Measurements from ENCODE around the gene ITIH4.

Gene ITIH4

GRCh38 chr3:52830535-52831258 lies at the start of gene ITIH4:
ITIH4 (minus strand) TSS chr3:52830672; CDS start chr3:52830642, 30 bp downstream.
- DNase-seq, result no peak

GRCh38 chr3:52880047-52880446 lies 49.6 kb upstream of the ITIH4 start:
- DNase-seq, result no peak

GRCh38 chr3:52879581-52879980 lies 49.1 kb upstream of the ITIH4 start:
- no peak for DNase-seq

- no peak for DNase-seq
These were observed 48.6 kb upstream of the ITIH4 start for GRCh38 chr3:52879090-52879489.

- no peak for DNase-seq
These were observed 46.6 kb upstream of the ITIH4 start for GRCh38 chr3:52877085-52877484.

- DNase-seq, result no peak
These were observed 44.6 kb upstream of the ITIH4 start for GRCh38 chr3:52874864-52875587.

- DNase-seq, result no peak
These were observed 43.8 kb upstream of the ITIH4 start for GRCh38 chr3:52874160-52874701.

- no peak for DNase-seq
These were observed 43.1 kb upstream of the ITIH4 start for GRCh38 chr3:52873433-52874159.

- no peak for DNase-seq
These were observed 41.8 kb upstream of the ITIH4 start for GRCh38 chr3:52872245-52872644.

GRCh38 chr3:52871761-52872160 lies 41.3 kb upstream of the ITIH4 start:
- no peak for DNase-seq

GRCh38 chr3:52870471-52870870 lies 40.0 kb upstream of the ITIH4 start:
- no peak for DNase-seq

GRCh38 chr3:52866427-52866826 lies 36.0 kb upstream of the ITIH4 start:
- no peak for DNase-seq

GRCh38 chr3:52865994-52866393 lies 35.5 kb upstream of the ITIH4 start:
- DNase-seq, result no peak

GRCh38 chr3:52860424-52860768 lies 29.9 kb upstream of the ITIH4 start:
- DNase-seq, result no peak

- no peak for DNase-seq
These were observed 29.4 kb upstream of the ITIH4 start for GRCh38 chr3:52859686-52860423.

GRCh38 chr3:52857864-52858263 lies 27.4 kb upstream of the ITIH4 start:
- DNase-seq, result no peak

GRCh38 chr3:52857133-52857532 lies 26.7 kb upstream of the ITIH4 start:
- no peak for DNase-seq

- no peak for DNase-seq
These were observed 26.2 kb upstream of the ITIH4 start for GRCh38 chr3:52856666-52857065.

GRCh38 chr3:52854013-52854412 lies 23.5 kb upstream of the ITIH4 start:
- no peak for DNase-seq

GRCh38 chr3:52852419-52852818 lies 21.9 kb upstream of the ITIH4 start:
- no peak for DNase-seq

GRCh38 chr3:52851348-52851747 lies 20.9 kb upstream of the ITIH4 start:
- DNase-seq, result peak; percentile 31

- DNase-seq, result no peak
These were observed 19.2 kb upstream of the ITIH4 start for GRCh38 chr3:52849656-52850055.

GRCh38 chr3:52848617-52849016 lies 18.1 kb upstream of the ITIH4 start:
- no peak for DNase-seq
